Body of pancreas (tissue), 4 donors: Measurements from ENCODE around the gene DNAJB13.

ENCODE experiments used
- POLR2A ChIP-seq, 3 donors: fragments of 450-650 bp; IDR thresholded peaks; one replicate each; pipeline ENCODE4 v1.6.1; 2016; ENCODE audit warnings: antibody characterized with exemption in 3 of 3, mild to moderate bottlenecking in 2 of 3
- TF ChIP-seq, protein P1 (sequence below), 7 experiments: fragments of 450-650 bp in 4 of 7; fragments of 200-600 bp in 3 of 7; sonication (generic) in 3 of 7; IDR thresholded peaks; one replicate each; pipeline ENCODE4 v1.5.1; 2016 to 2019; ENCODE audit warnings: antibody characterized with exemption in 7 of 7

DNA sequence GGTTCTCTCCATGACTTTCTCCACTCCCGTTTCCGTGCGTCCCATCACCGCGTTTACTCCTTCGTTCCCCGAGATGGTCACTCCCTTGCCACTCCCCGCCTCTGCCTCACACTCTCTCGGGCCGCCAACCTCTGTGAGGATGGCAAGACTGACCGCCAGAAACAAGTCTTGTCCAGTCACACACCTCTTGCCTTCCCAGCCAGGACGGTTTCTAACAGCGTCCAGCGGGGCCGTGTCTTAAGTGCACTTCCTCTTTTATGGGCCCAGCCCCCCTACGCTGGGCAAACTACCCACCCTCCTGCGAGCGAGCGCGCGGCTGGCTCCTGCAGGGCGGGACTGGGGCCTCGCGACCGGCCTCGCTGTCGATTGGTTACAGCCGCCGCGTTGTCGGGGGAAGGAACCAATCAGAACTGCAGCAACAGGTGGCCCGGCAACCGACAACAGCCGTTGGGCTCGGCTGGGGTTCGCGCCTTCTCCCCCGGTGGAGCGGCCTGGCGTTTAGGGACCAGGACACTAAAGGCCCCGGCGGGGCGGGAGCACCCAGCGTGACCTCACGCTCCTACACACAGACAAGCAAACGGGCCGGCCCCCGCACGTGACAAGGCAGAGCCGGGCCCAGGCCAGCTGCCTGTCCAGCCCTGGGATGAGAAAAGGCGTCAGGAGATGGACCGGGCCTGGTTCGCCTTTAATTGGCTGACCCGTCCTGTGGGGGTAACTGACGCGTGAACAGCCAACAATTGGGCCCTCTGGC, 32.3 kb downstream of the DNAJB13 start:
- TF ChIP-seq, protein P1, sequence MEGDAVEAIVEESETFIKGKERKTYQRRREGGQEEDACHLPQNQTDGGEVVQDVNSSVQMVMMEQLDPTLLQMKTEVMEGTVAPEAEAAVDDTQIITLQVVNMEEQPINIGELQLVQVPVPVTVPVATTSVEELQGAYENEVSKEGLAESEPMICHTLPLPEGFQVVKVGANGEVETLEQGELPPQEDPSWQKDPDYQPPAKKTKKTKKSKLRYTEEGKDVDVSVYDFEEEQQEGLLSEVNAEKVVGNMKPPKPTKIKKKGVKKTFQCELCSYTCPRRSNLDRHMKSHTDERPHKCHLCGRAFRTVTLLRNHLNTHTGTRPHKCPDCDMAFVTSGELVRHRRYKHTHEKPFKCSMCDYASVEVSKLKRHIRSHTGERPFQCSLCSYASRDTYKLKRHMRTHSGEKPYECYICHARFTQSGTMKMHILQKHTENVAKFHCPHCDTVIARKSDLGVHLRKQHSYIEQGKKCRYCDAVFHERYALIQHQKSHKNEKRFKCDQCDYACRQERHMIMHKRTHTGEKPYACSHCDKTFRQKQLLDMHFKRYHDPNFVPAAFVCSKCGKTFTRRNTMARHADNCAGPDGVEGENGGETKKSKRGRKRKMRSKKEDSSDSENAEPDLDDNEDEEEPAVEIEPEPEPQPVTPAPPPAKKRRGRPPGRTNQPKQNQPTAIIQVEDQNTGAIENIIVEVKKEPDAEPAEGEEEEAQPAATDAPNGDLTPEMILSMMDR (IDR thresholded peaks at IDR 0.05), result no peak
- peak; percentile 24 to 87 (median 77) for TF ChIP-seq POLR2A (IDR thresholded peaks at IDR 0.05)
